A673 (cell line): ENCODE results near the gene QKI. TPM values are rescaled to one million over a fixed set of nuclear protein-coding genes. Genes with fewer than 3 reads are reported as not detected.

Experiments
- BruUV-seq: library from RNA; stranded (reverse); fragments of 400-500 nt; replicated peaks from 2 replicates; lab custom pipeline; 2021; lab: Mats Ljungman, UMichigan
- CTCF ChIA-PET: fragments of 300-600 bp; sonication (Branson Sonifier 250); formaldehyde crosslinking; loops from one replicate; lab custom pipeline; 2022; ENCODE audit warnings: antibody characterized with exemption; lab: Charles Lee
- POLR2A ChIA-PET: fragments of 300-600 bp; sonication (Branson Sonifier 250); formaldehyde crosslinking; loops from one replicate; lab custom pipeline; 2022; ENCODE audit warnings: antibody characterized with exemption; ENCODE audit not compliant: low non-redundant PET; lab: Charles Lee
- DNase-seq: peaks from one replicate; pipeline ENCODE4 v3.0.0-alpha.2; 2015; ENCODE audit warnings: low spot score
- H3K27ac ChIP-seq: fragments of 200-600 bp; sonication (generic); 2 replicates; pipeline ENCODE4 v1.5.1; 2016; ENCODE audit warnings: mixed run types, low read depth, mild to moderate bottlenecking, mixed read lengths, antibody characterized with exemption, low read length; ENCODE audit not compliant: poor library complexity, severe bottlenecking
- H3K27me3 ChIP-seq: fragments of 200-600 bp; sonication (generic); replicated peaks from 2 replicates; pipeline ENCODE4 v1.6.1; 2017; ENCODE audit warnings: mixed run types, low read depth, mild to moderate bottlenecking, mixed read lengths, antibody characterized with exemption, low read length; ENCODE audit not compliant: insufficient read depth, poor library complexity
- H3K36me3 ChIP-seq: fragments of 200-600 bp; sonication (generic); 2 replicates; pipeline ENCODE4 v1.6.1; 2016; ENCODE audit warnings: mixed run types, mild to moderate bottlenecking, mixed read lengths, antibody characterized with exemption, low read length; ENCODE audit not compliant: insufficient read depth, poor library complexity, severe bottlenecking
- H3K4me1 ChIP-seq: fragments of 200-600 bp; sonication (generic); 2 replicates; pipeline ENCODE4 v1.6.1; 2017; ENCODE audit warnings: mixed run types, mild to moderate bottlenecking, mixed read lengths, antibody characterized with exemption, low read length; ENCODE audit not compliant: insufficient read depth, poor library complexity, severe bottlenecking
- H3K4me3 ChIP-seq: fragments of 200-600 bp; sonication (generic); 2 replicates; pipeline ENCODE4 v1.5.1; 2016; ENCODE audit warnings: low read depth, mixed run types, mild to moderate bottlenecking, mixed read lengths, low read length; ENCODE audit not compliant: poor library complexity, severe bottlenecking
- H3K9me3 ChIP-seq: fragments of 200-600 bp; sonication (generic); 2 replicates; pipeline ENCODE4 v1.6.1; 2016; ENCODE audit warnings: mixed run types, low read depth, mild to moderate bottlenecking, mixed read lengths, antibody characterized with exemption, low read length; ENCODE audit not compliant: poor library complexity, severe bottlenecking
- CTCF ChIP-seq: fragments of 300-800, 200-600 bp; sonication (generic); conservative IDR thresholded peaks from 2 replicates; pipeline ENCODE4 v1.5.1; 2017; ENCODE audit warnings: low read depth, mild to moderate bottlenecking, antibody characterized with exemption, low read length, moderate library complexity, mixed read lengths
- EZH2 ChIP-seq: fragments of 200-600 bp; sonication (generic); IDR thresholded peaks from 2 replicates; pipeline ENCODE4 v1.6.1; 2017; ENCODE audit warnings: borderline replicate concordance, low read depth, mild to moderate bottlenecking, mixed read lengths, antibody characterized with exemption, low read length; ENCODE audit not compliant: poor library complexity, severe bottlenecking
- intact Hi-C: fragments of 100-400 bp; cut with micrococcal nuclease; formaldehyde crosslinking; loops from one replicate; pipeline ENCODE4 v1.10.0; 2022; ENCODE audit not compliant: unreplicated experiment
- total RNA-seq: library from RNA; stranded (reverse); gene quantifications from 2 replicates; pipeline ENCODE4 v1.2.3, GENCODE V29; 2021

Gene QKI
- total RNA-seq, 1 experiment from 2014 or later = 128 TPM

- CTCF ChIA-PET = no interaction called here
- no peak for DNase-seq
- intact Hi-C loops = loop anchor here (10.0 kb wide), 1 partner anchor 159 kb away; no protein-coding TSS in a partner anchor
- POLR2A ChIA-PET = no interaction called here
- no peak overlapping the region for H3K27ac ChIP-seq
- no peak overlapping the region for H3K4me3 ChIP-seq
- no peaks in the 10 kb centered on the region for H3K36me3 ChIP-seq
- peaks cover 34% of the 10 kb centered on the region for H3K4me1 ChIP-seq
- H3K9me3 ChIP-seq = no peaks in the 10 kb centered on the region
- no TSS peak for BruUV-seq
- no peaks in the 10 kb centered on the region for H3K27me3 ChIP-seq
- TF ChIP-seq CTCF (no peak), EZH2 (no peak)
Measured at GRCh38 chr6:163583558-163583957, 169.0 kb downstream of the QKI start.

- no TSS peak for BruUV-seq
- H3K27me3 ChIP-seq = no peaks in the 10 kb centered on the region
- H3K4me1 ChIP-seq = peaks cover 38% of the 10 kb centered on the region
- DNase-seq = peak; percentile 93
- no peak overlapping the region for H3K4me3 ChIP-seq
- H3K9me3 ChIP-seq = no peaks in the 10 kb centered on the region
- POLR2A ChIA-PET = interaction anchor here (0.6 kb wide), 1 partner anchor 16 kb away, joined by 4 read pairs; no protein-coding TSS in a partner anchor
- H3K36me3 ChIP-seq = no peaks in the 10 kb centered on the region
- TF ChIP-seq CTCF = no peak
- no peak for TF ChIP-seq EZH2
- intact Hi-C loops = loop anchor here (5.0 to 10.0 kb wide), 3 partner anchors 81 to 371 kb away; no protein-coding TSS in a partner anchor
- CTCF ChIA-PET = no interaction called here
- H3K27ac ChIP-seq = peak overlapping the region; percentile 41
Measured at GRCh38 chr6:163585932-163586437, 171.5 kb downstream of the QKI start.

GRCh38 chr6:163586888-163587287 lies 172.4 kb downstream of the QKI start:
- no peak for TF ChIP-seq EZH2
- TF ChIP-seq CTCF = no peak
- POLR2A ChIA-PET = interaction anchor here (0.6 kb wide), 1 partner anchor 16 kb away, joined by 4 read pairs; no protein-coding TSS in a partner anchor
- no peak for DNase-seq
- Histone ChIP-seq H3K27ac (no peak overlapping the region), H3K4me1 (peaks cover 38% of the 10 kb centered on the region), H3K36me3 (no peaks in the 10 kb centered on the region), H3K9me3 (peaks cover under 1% of the 10 kb centered on the region), H3K4me3 (no peak overlapping the region), H3K27me3 (no peaks in the 10 kb centered on the region)
- no TSS peak for BruUV-seq
- intact Hi-C loops = loop anchor here (5.0 to 10.0 kb wide), 3 partner anchors 80 to 370 kb away; no protein-coding TSS in a partner anchor
- CTCF ChIA-PET = no interaction called here
